Panc1 (cell line): ENCODE measurements around the gene STOML2. TPM values are rescaled to one million over a fixed set of nuclear protein-coding genes. Genes with fewer than 3 reads are reported as not detected.

Experiments
- ATAC-seq: fragments of 200-7000 bp; cut with Tn5 transposase; 2 replicates; pipeline ENCODE4 v1.9.1; 2020; ENCODE audit warnings: mild to moderate bottlenecking, moderate library complexity
- BruUV-seq: library from RNA; stranded (reverse); fragments of 400-500 nt; replicated peaks from 2 replicates; lab custom pipeline; 2021; lab: Mats Ljungman, UMichigan
- CTCF ChIA-PET: fragments of 300-600 bp; sonication (Branson Sonifier 250); formaldehyde crosslinking; loops from one replicate; lab custom pipeline; 2022; ENCODE audit warnings: antibody characterized with exemption; lab: Charles Lee
- POLR2A ChIA-PET: fragments of 300-600 bp; sonication (Branson Sonifier 250); formaldehyde crosslinking; loops from one replicate; lab custom pipeline; 2022; ENCODE audit warnings: antibody characterized with exemption; lab: Charles Lee
- DNase-seq: peaks from one replicate; pipeline ENCODE4 v3.0.0-alpha.2; 2010; ENCODE audit warnings: low read depth, low spot score
- H3K27ac ChIP-seq: 2 replicates; pipeline ENCODE4 v1.5.1; 2011; ENCODE audit warnings: mild to moderate bottlenecking, low read length, inconsistent platforms
- H3K27me3 ChIP-seq: fragments of 200-500 bp; sonication (Bioruptor generic); 2 replicates; pipeline ENCODE4 v1.6.0; 2014; ENCODE audit warnings: low read length, inconsistent platforms; ENCODE audit not compliant: control insufficient read depth, insufficient read depth
- H3K36me3 ChIP-seq: fragments of 200-500 bp; sonication (Bioruptor generic); 2 replicates; pipeline ENCODE4 v1.5.1; 2014; ENCODE audit warnings: inconsistent platforms, mild to moderate bottlenecking, low read length, moderate library complexity; ENCODE audit not compliant: control insufficient read depth, insufficient read depth
- H3K4me1 ChIP-seq: 2 replicates; pipeline ENCODE4 v1.5.1; 2011; ENCODE audit warnings: inconsistent platforms, mild to moderate bottlenecking, low read length, moderate library complexity; ENCODE audit not compliant: control insufficient read depth, insufficient read depth
- H3K4me3 ChIP-seq, 2 experiments: 2 replicates each; pipeline ENCODE4 v1.5.1; 2011 to 2012; ENCODE audit warnings: low read depth in 2 of 2, low read length in 2 of 2, mild to moderate bottlenecking in 2 of 2, inconsistent platforms in 1 of 2, moderate library complexity in 1 of 2
- H3K9me3 ChIP-seq: fragments of 200-500 bp; sonication (Bioruptor generic); 2 replicates; pipeline ENCODE4 v1.5.1; 2014; ENCODE audit warnings: low read depth, mild to moderate bottlenecking, inconsistent platforms, low read length, moderate library complexity; ENCODE audit not compliant: control insufficient read depth, insufficient read depth
- CTCF ChIP-seq: fragments of 450-650 bp; IDR thresholded peaks from 2 replicates; pipeline ENCODE4 v1.5.1; 2017; ENCODE audit warnings: mild to moderate bottlenecking
- POLR2AphosphoS5 ChIP-seq: IDR thresholded peaks from 2 replicates; pipeline ENCODE4 v1.6.1; 2012; ENCODE audit warnings: mild to moderate bottlenecking, low read depth, low read length, moderate library complexity
- REST ChIP-seq, 2 experiments: IDR thresholded peaks; 2 replicates each; pipeline ENCODE4 v1.6.1; 2011 to 2012; ENCODE audit warnings: low read depth in 2 of 2, control low read depth in 1 of 2, low read length in 1 of 2, mild to moderate bottlenecking in 1 of 2, moderate library complexity in 1 of 2; ENCODE audit not compliant: insufficient read depth in 1 of 2
- SIN3A ChIP-seq: IDR thresholded peaks from 2 replicates; pipeline ENCODE4 v1.6.1; 2012; ENCODE audit warnings: low read depth, mild to moderate bottlenecking, low read length, moderate library complexity, borderline replicate concordance; ENCODE audit not compliant: insufficient read depth
- TCF7L2 ChIP-seq: IDR thresholded peaks from 2 replicates; pipeline ENCODE4 v1.6.1; 2011; ENCODE audit warnings: mild to moderate bottlenecking, low read depth, low read length, inconsistent platforms
- in situ Hi-C: cut with HindIII; loops from 2 replicates; pipeline ENCODE4 v1.10.0; 2016; ENCODE audit warnings: low sequenced_read_pairs, low pct_unique_long_range_greater_than_20kb
- intact Hi-C: fragments of 100-400 bp; cut with micrococcal nuclease; formaldehyde crosslinking; loops from one replicate; pipeline ENCODE4 v1.10.0; 2022; ENCODE audit not compliant: unreplicated experiment
- total RNA-seq: library from RNA; stranded (reverse); gene quantifications from one replicate; pipeline ENCODE4 v1.2.1, GENCODE V29; 2021; ENCODE audit not compliant: unreplicated experiment

The STOML2 gene
- total RNA-seq, 1 experiment from 2014 or later, result 264 TPM

GRCh38 chr9:35078066-35078465, 24.9 kb downstream of the STOML2 start:
- Histone ChIP-seq H3K4me3 (peak overlapping the region; percentile 86 to 87), H3K27ac (peak overlapping the region; percentile 90), H3K27me3 (no peaks in the 10 kb centered on the region), H3K36me3 (no peaks in the 10 kb centered on the region), H3K4me1 (peaks cover 9% of the 10 kb centered on the region), H3K9me3 (no peaks in the 10 kb centered on the region)
- no peak for TF ChIP-seq REST (IDR thresholded peaks at IDR 0.05; ENCODE audit: insufficient read depth in 1 of 2, low read depth in 2 of 2, low read length in 1 of 2)
- no peak for TF ChIP-seq POLR2AphosphoS5
- no peak for TF ChIP-seq TCF7L2
- no peak for TF ChIP-seq SIN3A
- no peak for TF ChIP-seq CTCF
- DNase-seq (no peak), ATAC-seq (no peak)
- in situ Hi-C loops, result no loop called here
- CTCF ChIA-PET, result interaction anchor here (0.6 to 0.7 kb wide), 2 partner anchors 17 to 60 kb away, joined by 3 to 7 read pairs; no protein-coding TSS in a partner anchor
- BruUV-seq, result no TSS peak
- POLR2A ChIA-PET, result interaction anchor here (0.6 kb wide), 1 partner anchor 17 kb away, joined by 3 read pairs; no protein-coding TSS in a partner anchor
- intact Hi-C loops, result no loop called here

GRCh38 chr9:35076848-35077247, 26.1 kb downstream of the STOML2 start:
- Histone ChIP-seq H3K27ac (no peak overlapping the region), H3K27me3 (no peaks in the 10 kb centered on the region), H3K4me1 (peaks cover 11% of the 10 kb centered on the region), H3K4me3 (no peak overlapping the region), H3K36me3 (no peaks in the 10 kb centered on the region; the same call in 1 of the 2 replicates), H3K9me3 (no peaks in the 10 kb centered on the region)
- no TSS peak for BruUV-seq
- in situ Hi-C loops, result no loop called here
- ATAC-seq (no peak), DNase-seq (no peak)
- no peak for TF ChIP-seq POLR2AphosphoS5
- no peak for TF ChIP-seq CTCF
- no peak for TF ChIP-seq SIN3A
- TF ChIP-seq TCF7L2, result no peak
- no peak for TF ChIP-seq REST (IDR thresholded peaks at IDR 0.05; ENCODE audit: insufficient read depth in 1 of 2, low read depth in 2 of 2, low read length in 1 of 2)
- ChIA-PET POLR2A (no interaction called here), CTCF (no interaction called here)
- intact Hi-C loops, result no loop called here
